Prostate gland (tissue), 2 donors: ENCODE results near the gene TMEM147.

ENCODE experiments used
- POLR2A ChIP-seq: fragments of 450-650 bp; IDR thresholded peaks from one replicate; pipeline ENCODE4 v1.6.1; 2016; ENCODE audit warnings: antibody characterized with exemption, mild to moderate bottlenecking
- POLR2AphosphoS5 ChIP-seq: sonication (generic); formaldehyde crosslinking; IDR thresholded peaks from one replicate; pipeline ENCODE4 v1.6.1; 2017; ENCODE audit warnings: antibody characterized with exemption
- TF ChIP-seq, protein P1 (sequence below), 4 experiments: fragments of 200-600 bp in 2 of 4; fragments of 450-650 bp in 2 of 4; sonication (generic) in 2 of 4; IDR thresholded peaks; 1 replicate in 3 of 4; 2 replicates in 1 of 4; pipeline ENCODE4 v1.5.1; 2016 to 2019; ENCODE audit warnings: antibody characterized with exemption in 4 of 4, mild to moderate bottlenecking in 2 of 4, moderate library complexity in 2 of 4

DNA sequence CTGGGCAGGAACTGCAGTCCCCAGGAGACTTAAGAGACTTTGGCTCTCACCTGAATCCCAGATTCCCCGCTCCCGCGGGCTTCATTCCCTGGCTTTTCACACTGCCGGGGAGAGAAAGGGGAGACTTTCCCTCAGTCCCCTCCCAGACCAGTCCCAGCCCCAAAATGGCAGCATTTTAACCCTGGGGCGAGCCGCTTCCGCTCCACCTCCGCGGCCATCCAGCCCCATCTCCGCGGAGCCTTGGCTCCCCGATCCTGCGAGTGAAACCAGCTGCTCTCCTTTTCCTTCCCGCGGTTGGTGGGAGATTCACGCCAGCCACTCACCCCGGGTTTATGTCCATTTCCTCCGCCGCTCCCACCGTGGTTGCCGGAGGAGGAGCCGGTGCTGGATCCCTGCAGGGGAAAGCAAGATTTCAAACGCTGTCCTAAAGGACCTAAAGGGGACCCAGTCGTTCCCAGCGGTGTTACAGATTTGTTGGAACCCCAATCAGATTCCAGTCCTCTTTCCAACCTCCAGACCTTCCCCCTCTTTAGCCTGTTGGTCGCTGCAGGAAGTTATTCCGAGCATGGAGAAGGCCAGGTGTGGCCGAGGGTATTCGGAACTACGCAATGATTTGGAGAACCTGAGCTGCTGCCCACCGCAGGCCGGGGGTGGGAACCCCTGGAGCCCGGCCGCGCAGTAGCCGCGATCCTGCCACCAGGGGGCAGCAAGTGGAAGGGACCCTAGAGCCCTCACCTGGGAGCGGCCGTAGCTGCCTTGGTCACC lies 35.4 kb upstream of the TMEM147 start:
- TF ChIP-seq, protein P1, sequence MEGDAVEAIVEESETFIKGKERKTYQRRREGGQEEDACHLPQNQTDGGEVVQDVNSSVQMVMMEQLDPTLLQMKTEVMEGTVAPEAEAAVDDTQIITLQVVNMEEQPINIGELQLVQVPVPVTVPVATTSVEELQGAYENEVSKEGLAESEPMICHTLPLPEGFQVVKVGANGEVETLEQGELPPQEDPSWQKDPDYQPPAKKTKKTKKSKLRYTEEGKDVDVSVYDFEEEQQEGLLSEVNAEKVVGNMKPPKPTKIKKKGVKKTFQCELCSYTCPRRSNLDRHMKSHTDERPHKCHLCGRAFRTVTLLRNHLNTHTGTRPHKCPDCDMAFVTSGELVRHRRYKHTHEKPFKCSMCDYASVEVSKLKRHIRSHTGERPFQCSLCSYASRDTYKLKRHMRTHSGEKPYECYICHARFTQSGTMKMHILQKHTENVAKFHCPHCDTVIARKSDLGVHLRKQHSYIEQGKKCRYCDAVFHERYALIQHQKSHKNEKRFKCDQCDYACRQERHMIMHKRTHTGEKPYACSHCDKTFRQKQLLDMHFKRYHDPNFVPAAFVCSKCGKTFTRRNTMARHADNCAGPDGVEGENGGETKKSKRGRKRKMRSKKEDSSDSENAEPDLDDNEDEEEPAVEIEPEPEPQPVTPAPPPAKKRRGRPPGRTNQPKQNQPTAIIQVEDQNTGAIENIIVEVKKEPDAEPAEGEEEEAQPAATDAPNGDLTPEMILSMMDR (IDR thresholded peaks at IDR 0.05) = peak; percentile 82 to 97 (median 92)
- TF ChIP-seq POLR2AphosphoS5 (peak; percentile 65), POLR2A (peak; percentile 64)
